ENCODE measurements around the gene RPS6KA2.

Gene RPS6KA2

GRCh38 chr6:166567107-166567506 is 59.9 kb downstream of the RPS6KA2 start:
- FAIRE-seq, result no peak

DNA sequence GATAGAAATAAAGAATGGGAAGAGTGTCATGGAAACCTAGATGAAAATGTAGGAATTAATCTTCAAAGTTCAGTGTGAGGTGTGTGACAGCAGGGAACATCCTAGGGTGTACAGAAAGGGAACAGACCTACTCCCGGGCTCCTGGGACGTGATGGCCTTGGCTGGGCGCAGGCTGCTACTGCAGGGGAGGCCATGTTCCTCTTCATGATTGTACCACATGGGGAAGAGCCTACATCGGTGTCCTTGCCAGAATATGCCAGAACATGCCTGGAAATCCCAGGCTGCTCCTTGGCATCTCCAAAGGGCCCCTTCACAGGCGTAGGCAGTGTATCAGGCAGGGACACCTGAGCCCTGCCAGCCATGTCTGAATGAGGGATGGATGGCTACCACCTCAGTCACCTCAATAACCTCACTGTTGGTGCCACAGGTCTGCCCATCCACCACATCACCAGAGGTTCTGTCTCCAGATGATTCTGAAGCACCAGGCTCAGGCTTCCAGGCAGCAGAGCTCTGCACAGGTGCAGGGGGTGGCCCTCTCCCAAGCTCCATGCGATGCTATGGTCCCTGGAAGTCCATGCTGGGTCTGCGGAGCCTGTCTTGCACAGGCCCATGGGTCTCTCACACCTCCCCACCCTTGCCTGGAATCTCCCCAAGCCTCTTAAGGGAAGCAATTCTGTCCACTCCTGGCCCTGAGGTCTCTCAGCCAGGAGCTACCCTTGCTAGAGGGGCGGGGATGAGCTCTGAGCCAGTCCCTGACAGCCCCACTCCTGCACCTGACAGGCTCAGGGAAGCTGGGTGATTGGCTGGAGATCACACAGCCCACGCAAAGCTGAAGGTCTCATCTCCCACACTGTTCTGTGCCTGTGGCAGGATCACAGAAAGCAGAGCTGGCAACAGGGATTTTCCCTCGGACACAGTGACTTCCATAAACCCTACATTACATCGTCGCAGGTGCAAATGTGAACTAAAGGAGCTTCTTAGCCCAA is 60.7 kb downstream of the RPS6KA2 start:
- no peak for FAIRE-seq

- no peak for FAIRE-seq
These were observed 61.7 kb downstream of the RPS6KA2 start for GRCh38 chr6:166565084-166565967.

DNA sequence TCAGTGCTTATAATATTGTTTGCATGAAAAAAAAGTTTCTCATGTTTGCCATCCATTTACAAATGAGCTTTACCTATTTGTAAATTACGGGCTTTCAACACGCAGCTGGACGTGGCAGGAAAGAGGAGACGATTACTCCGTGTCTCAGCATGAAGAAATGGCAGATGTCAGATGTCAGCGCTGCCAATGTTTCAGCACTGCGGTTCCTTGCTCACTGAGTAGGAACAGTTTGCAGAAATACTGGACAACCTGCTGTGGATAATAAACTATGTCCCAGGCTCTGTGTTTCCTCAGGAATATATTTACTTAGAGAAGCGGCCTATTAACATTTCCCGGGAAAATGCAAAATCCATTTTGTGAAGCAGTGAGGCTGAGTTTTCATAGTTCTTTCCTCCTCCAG is 63.2 kb downstream of the RPS6KA2 start:
- FAIRE-seq, result no peak

- FAIRE-seq, result no peak
These were observed 63.9 kb downstream of the RPS6KA2 start for GRCh38 chr6:166563200-166563599.

DNA sequence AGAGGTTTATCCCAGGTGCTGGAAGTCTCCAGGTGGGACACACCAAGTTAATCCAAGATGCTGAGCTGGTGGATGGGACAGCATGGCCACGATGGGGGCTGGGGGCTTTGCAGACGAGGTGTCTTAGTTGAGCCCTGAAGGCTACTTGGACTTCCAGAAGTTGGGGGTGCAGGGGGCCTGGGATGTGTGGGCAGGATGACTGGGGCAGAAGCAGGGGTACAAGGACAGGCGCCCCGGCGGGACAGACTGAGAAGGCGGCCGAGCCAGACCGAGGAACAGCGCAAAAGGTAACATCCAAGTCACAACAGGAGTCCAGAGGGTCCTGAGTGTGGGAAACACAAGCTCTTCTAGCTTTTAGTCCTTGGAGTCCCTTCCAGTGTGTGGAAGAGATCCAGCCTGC is 64.3 kb downstream of the RPS6KA2 start:
- FAIRE-seq, result no peak

DNA sequence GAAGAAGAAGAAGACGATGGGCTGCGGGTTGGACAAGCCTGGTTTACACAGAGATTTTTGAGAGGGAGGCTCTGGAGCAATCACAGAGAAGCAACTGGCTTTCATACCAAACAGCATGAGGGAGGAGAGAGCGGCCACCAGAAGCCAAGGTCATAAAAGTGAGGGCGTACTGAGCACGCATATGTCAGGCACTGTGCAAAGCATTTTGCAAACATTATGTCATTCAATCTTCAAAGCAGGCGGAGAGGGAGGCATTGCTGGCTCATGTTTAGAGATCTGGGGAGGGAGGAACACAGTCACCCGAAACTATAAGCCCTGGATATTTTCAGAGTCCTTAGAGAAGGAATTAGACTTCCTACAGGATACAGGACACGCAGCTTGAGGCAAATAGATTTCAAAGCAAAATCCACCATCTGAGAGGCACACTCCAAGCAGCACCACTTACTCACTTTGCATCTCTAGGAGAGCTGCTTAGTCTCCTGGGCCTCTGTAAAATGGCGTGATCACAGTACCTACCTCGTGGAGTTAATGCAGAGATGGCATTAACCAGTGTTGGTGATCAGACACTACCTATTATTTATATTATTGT is 65.2 kb downstream of the RPS6KA2 start:
- no peak for FAIRE-seq

GRCh38 chr6:166560222-166560621 is 66.8 kb downstream of the RPS6KA2 start:
- FAIRE-seq, result no peak

- FAIRE-seq, result no peak
These were observed 67.4 kb downstream of the RPS6KA2 start for GRCh38 chr6:166559662-166560061.

GRCh38 chr6:166559211-166559610 is 67.8 kb downstream of the RPS6KA2 start:
- FAIRE-seq, result no peak

- no peak for FAIRE-seq
These were observed 68.7 kb downstream of the RPS6KA2 start for GRCh38 chr6:166558156-166559005.

- FAIRE-seq, result no peak
These were observed 70.2 kb downstream of the RPS6KA2 start for GRCh38 chr6:166556863-166557322.

GRCh38 chr6:166556336-166556735 is 70.7 kb downstream of the RPS6KA2 start:
- FAIRE-seq, result no peak

DNA sequence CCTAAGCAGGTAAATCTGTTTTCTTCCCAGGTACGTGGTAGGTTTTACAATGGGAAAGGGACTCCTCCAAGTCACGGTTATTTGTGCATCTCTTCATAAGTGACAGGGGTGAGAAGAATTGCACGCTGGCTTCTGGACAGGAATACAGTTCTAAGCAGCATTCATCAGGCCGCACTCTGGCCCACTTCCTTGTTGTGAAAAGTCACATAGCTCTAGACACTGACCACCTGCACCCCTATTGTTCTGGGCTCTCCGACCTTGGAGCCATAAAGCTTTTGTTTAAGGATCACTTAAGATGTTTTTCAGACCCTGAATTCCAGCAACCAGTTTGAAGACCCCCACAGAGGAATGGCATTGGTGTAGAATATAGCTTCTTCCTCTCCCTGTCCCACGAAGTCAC is 72.0 kb downstream of the RPS6KA2 start:
- no peak for FAIRE-seq

DNA sequence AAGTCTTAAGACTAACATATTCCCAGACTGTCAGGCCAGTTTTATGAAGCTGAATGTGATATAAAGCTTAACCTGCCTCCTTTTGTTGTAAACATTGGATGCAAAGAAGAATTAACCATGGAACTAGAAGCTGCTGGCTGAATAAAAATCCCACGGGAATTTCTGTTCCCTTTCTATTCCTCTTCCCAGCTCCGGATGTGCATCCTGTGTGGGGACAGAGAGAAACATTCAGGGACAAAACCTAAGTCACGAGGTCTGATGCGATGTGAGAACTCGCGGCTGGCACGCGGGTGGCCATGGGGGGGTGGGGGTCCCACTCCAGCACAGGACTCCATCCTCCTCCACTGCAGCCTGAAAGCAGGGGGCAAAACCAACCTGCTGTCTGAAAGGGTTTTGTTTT is 72.7 kb downstream of the RPS6KA2 start:
- FAIRE-seq, result no peak

GRCh38 chr6:166553563-166554271 is 73.3 kb downstream of the RPS6KA2 start:
- FAIRE-seq, result no peak

DNA sequence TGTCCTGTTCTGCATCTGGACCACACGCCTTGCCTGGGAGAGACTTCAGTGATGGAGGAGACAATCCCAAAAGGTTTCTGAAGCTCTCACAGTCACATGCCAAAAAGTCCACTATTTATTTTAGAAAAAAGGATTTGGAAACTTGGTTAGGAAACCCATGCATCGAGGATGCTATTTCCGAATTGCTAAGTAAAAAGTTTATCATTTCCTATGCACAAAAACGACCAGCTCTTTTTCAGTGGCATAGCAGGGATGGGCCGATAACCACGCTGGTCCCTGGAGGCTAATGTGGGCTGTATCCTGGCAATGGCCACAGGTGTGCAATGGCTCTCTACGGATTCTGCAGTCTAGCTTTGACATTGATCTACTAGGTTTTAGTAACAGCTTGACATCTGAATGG is 74.5 kb downstream of the RPS6KA2 start:
- no peak for FAIRE-seq

GRCh38 chr6:166551754-166552495 is 75.1 kb downstream of the RPS6KA2 start:
- no peak for FAIRE-seq

DNA sequence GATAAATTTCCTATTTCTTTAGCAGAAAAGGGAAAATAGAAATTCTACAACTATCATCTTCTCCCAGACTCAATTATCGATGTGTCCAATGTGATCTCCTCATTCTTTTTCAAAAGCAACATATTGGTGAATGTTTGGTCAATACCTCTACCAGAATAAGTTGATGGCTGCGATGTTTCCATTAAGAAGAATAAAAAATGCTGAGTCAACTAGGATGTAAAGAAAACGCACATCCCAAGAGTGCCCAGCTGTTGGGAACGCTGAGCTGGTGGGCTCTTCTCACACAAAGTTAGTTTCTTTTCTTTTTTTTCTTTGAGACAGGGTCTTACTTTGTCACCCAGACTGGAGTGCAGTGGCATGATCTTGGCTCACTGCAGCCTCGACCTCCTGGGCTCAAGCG is 80.4 kb downstream of the RPS6KA2 start:
- FAIRE-seq, result no peak

- no peak for FAIRE-seq
These were observed 81.7 kb downstream of the RPS6KA2 start for GRCh38 chr6:166545156-166546034.
